ENCODE data around the gene GMPR. TPM values are rescaled to one million over a fixed set of nuclear protein-coding genes. Genes with fewer than 3 reads are reported as not detected.
A peak's percentile ranks its signal among the peaks of the same experiment; 100 is the strongest.

Gene GMPR
- polyA plus RNA-seq, 1 experiment, result 8.3 TPM

GRCh38 chr6:16238963-16239797 lies 793 bp downstream of the GMPR start:
- DNase-seq (ENCODE audit: low read depth), result no peak
- peak; percentile 21; the same call in 1 of the 2 replicates for TF ChIP-seq CTCF (IDR thresholded peaks at IDR 0.05; ENCODE audit: insufficient read depth, low read depth, low read length)
- POLR2A ChIA-PET, result no interaction called here
- CTCF ChIA-PET, result interaction anchor here (1.3 to 2.2 kb wide), 3 partner anchors 9 to 33 kb away, joined by 3 to 5 read pairs (median 3); no protein-coding TSS in a partner anchor
- H3K4me3 ChIP-seq (ENCODE audit: low read depth, low read length), result peak overlapping the region; percentile 51
- H3K36me3 ChIP-seq (ENCODE audit: control insufficient read depth, insufficient read depth, low read length), result no peaks in the 10 kb centered on the region
- H3K27me3 ChIP-seq (ENCODE audit: control insufficient read depth, insufficient read depth, low read length), result no peaks in the 10 kb centered on the region

GRCh38 chr6:16239798-16240123 lies 1.4 kb downstream of the GMPR start:
- H3K4me3 ChIP-seq (ENCODE audit: low read depth, low read length), result no peak overlapping the region
- ChIA-PET CTCF (interaction anchor here (0.8 to 2.2 kb wide), 3 partner anchors 10 to 34 kb away, joined by 3 to 5 read pairs (median 3); no protein-coding TSS in a partner anchor), POLR2A (no interaction called here)
- DNase-seq (ENCODE audit: low read depth), result no peak
- no peaks in the 10 kb centered on the region for H3K36me3 ChIP-seq (ENCODE audit: control insufficient read depth, insufficient read depth, low read length)
- no peak for TF ChIP-seq CTCF (IDR thresholded peaks at IDR 0.05; ENCODE audit: insufficient read depth, low read depth, low read length)
- H3K27me3 ChIP-seq (ENCODE audit: control insufficient read depth, insufficient read depth, low read length), result no peaks in the 10 kb centered on the region

- no peak for DNase-seq (ENCODE audit: low read depth)
- CTCF ChIA-PET, result interaction anchor here (0.8 to 2.2 kb wide), 3 partner anchors 11 to 35 kb away, joined by 3 to 5 read pairs (median 3); no protein-coding TSS in a partner anchor
- no peak overlapping the region for H3K4me3 ChIP-seq (ENCODE audit: low read depth, low read length)
- TF ChIP-seq CTCF (IDR thresholded peaks at IDR 0.05; ENCODE audit: insufficient read depth, low read depth, low read length), result no peak
- POLR2A ChIA-PET, result no interaction called here
- no peaks in the 10 kb centered on the region for H3K27me3 ChIP-seq (ENCODE audit: control insufficient read depth, insufficient read depth, low read length)
- no peaks in the 10 kb centered on the region for H3K36me3 ChIP-seq (ENCODE audit: control insufficient read depth, insufficient read depth, low read length)
These were observed 2.4 kb downstream of the GMPR start for GRCh38 chr6:16240589-16241320.

GRCh38 chr6:16241321-16241689 lies 2.9 kb downstream of the GMPR start:
- no peaks in the 10 kb centered on the region for H3K36me3 ChIP-seq (ENCODE audit: control insufficient read depth, insufficient read depth, low read length)
- H3K27me3 ChIP-seq (ENCODE audit: control insufficient read depth, insufficient read depth, low read length), result no peaks in the 10 kb centered on the region
- ChIA-PET POLR2A (no interaction called here), CTCF (no interaction called here)
- TF ChIP-seq CTCF (IDR thresholded peaks at IDR 0.05; ENCODE audit: insufficient read depth, low read depth, low read length), result no peak
- DNase-seq (ENCODE audit: low read depth), result no peak
- H3K4me3 ChIP-seq (ENCODE audit: low read depth, low read length), result no peak overlapping the region

- ChIA-PET POLR2A (interaction anchor here (0.6 kb wide), 1 partner anchor 80 kb away, joined by 9 read pairs; no protein-coding TSS in a partner anchor), CTCF (interaction anchor here (0.7 to 1.2 kb wide), 3 partner anchors 13 to 790 kb away, joined by 3 read pairs; no protein-coding TSS in a partner anchor)
- DNase-seq (ENCODE audit: low read depth), result peak; percentile 28
- H3K27me3 ChIP-seq (ENCODE audit: control insufficient read depth, insufficient read depth, low read length), result no peaks in the 10 kb centered on the region
- no peak for TF ChIP-seq CTCF (IDR thresholded peaks at IDR 0.05; ENCODE audit: insufficient read depth, low read depth, low read length)
- H3K4me3 ChIP-seq (ENCODE audit: low read depth, low read length), result no peak overlapping the region
- no peaks in the 10 kb centered on the region for H3K36me3 ChIP-seq (ENCODE audit: control insufficient read depth, insufficient read depth, low read length)
These were observed 4.7 kb downstream of the GMPR start for GRCh38 chr6:16243055-16243454.

Measured in BJ (cell line).